NCI-H2196 treated with DMSO at 0.1 percent for 48 hours (cell line): Measurements from ENCODE around the gene KCTD5.
A peak's percentile ranks its signal among the peaks of the same experiment; 100 is the strongest.
"Not testable (repeated sequence)": the region's sequence is repeated elsewhere in the genome, so short reads cannot be mapped to it uniquely, and the experiment has no call there.

Experiments used
- DNase-seq: peaks from one replicate; lab custom pipeline; 2025; ENCODE audit not compliant: unreplicated experiment; lab: John Stamatoyannopoulos, UW

KCTD5 gene

GRCh38 chr16:2696601-2697250, 14.4 kb downstream of the KCTD5 start:
- DNase-seq: not testable (repeated sequence)

- DNase-seq: no peak
These were observed 15.2 kb downstream of the KCTD5 start for GRCh38 chr16:2697401-2697948.

- no peak for DNase-seq
These were observed 16.0 kb downstream of the KCTD5 start for GRCh38 chr16:2698103-2698870.

GRCh38 chr16:2698965-2699750, 16.8 kb downstream of the KCTD5 start:
- DNase-seq: no peak

- no peak for DNase-seq
These were observed 17.7 kb downstream of the KCTD5 start for GRCh38 chr16:2699791-2700600.

GRCh38 chr16:2700786-2701185, 18.5 kb downstream of the KCTD5 start:
- DNase-seq: no peak

GRCh38 chr16:2701272-2701671, 18.9 kb downstream of the KCTD5 start:
- DNase-seq: no peak

- DNase-seq: no peak
These were observed 19.6 kb downstream of the KCTD5 start for GRCh38 chr16:2701713-2702437.

- no peak for DNase-seq
These were observed 20.1 kb downstream of the KCTD5 start for GRCh38 chr16:2702438-2702825.

- DNase-seq: peak; percentile 50
These were observed 20.8 kb downstream of the KCTD5 start for GRCh38 chr16:2702871-2703745.

- no peak for DNase-seq
These were observed 22.1 kb downstream of the KCTD5 start for GRCh38 chr16:2704166-2704982.

GRCh38 chr16:2704983-2705275, 22.6 kb downstream of the KCTD5 start:
- no peak for DNase-seq

GRCh38 chr16:2705351-2705750, 23.0 kb downstream of the KCTD5 start:
- no peak for DNase-seq

- no peak for DNase-seq
These were observed 23.8 kb downstream of the KCTD5 start for GRCh38 chr16:2706085-2706484.

- DNase-seq: no peak
These were observed 24.4 kb downstream of the KCTD5 start for GRCh38 chr16:2706611-2707311.

GRCh38 chr16:2707368-2708289, 25.3 kb downstream of the KCTD5 start:
- no peak for DNase-seq

- DNase-seq: no peak
These were observed 25.9 kb downstream of the KCTD5 start for GRCh38 chr16:2708290-2708639.
